Measurements from ENCODE around the gene MMEL1. TPM values are rescaled to one million over a fixed set of nuclear protein-coding genes. Genes with fewer than 3 reads are reported as not detected.
A peak's percentile ranks its signal among the peaks of the same experiment; 100 is the strongest.

The MMEL1 gene
- total and polyA plus RNA-seq, 7 experiments from 2014 or later = 2.0 to 20.5 (median 2.8) TPM

- intact Hi-C loops (cut with micrococcal nuclease) = no loop called here
- Mint-ChIP-seq H3K9me3 (peaks cover 0 to 4% (median 0%) of the 10 kb centered on the region in 11 donors), H3K27ac (no peak overlapping the region), H3K27me3 (peaks cover 0 to 9% (median 0%) of the 10 kb centered on the region in 5 donors), H3K4me3 (no peak overlapping the region), H3K36me3 (no peaks in the 10 kb centered on the region), H3K4me1 (no peaks in the 10 kb centered on the region)
- DNase-seq (peak in 1 of 9 donors; percentile 19), ATAC-seq (no peak)
- Histone ChIP-seq H3K36me3 (ENCODE audit: control insufficient read depth in 2 of 3, insufficient read depth in 3 of 3, low read length in 3 of 3) (no peaks in the 10 kb centered on the region), H3K27me3 (ENCODE audit: control insufficient read depth in 2 of 2, insufficient read depth in 2 of 2, low read length in 2 of 2) (no peaks in the 10 kb centered on the region), H3K27ac (ENCODE audit: low read depth, low read length) (no peak overlapping the region), H3K9me3 (ENCODE audit: control insufficient read depth in 2 of 3, low read length in 3 of 3) (no peaks in the 10 kb centered on the region), H3K4me1 (ENCODE audit: control insufficient read depth in 2 of 2, insufficient read depth in 2 of 2, low read length in 2 of 2) (no peaks in the 10 kb centered on the region), H3K4me3 (ENCODE audit: low read length) (no peak overlapping the region)
- ChIA-PET CTCF (no interaction called here), POLR2A (no interaction called here)
Measured at GRCh38 chr1:2606396-2606880, 26.4 kb downstream of the MMEL1 start.

GRCh38 chr1:2605509-2606395, 27.1 kb downstream of the MMEL1 start:
- H3K4me1 ChIP-seq (ENCODE audit: control insufficient read depth in 2 of 2, insufficient read depth in 2 of 2, low read length in 2 of 2) = no peaks in the 10 kb centered on the region
- peaks cover 0 to 14% (median 0%) of the 10 kb centered on the region in 5 donors for H3K27me3 Mint-ChIP-seq
- no peak for ATAC-seq
- H3K4me3 ChIP-seq (ENCODE audit: low read length) = no peak overlapping the region
- CTCF ChIA-PET = no interaction called here
- H3K27me3 ChIP-seq (ENCODE audit: control insufficient read depth in 2 of 2, insufficient read depth in 2 of 2, low read length in 2 of 2) = no peaks in the 10 kb centered on the region
- DNase-seq = no peak
- no peaks in the 10 kb centered on the region for H3K9me3 ChIP-seq (ENCODE audit: control insufficient read depth in 2 of 3, low read length in 3 of 3)
- H3K36me3 ChIP-seq (ENCODE audit: control insufficient read depth in 2 of 3, insufficient read depth in 3 of 3, low read length in 3 of 3) = no peaks in the 10 kb centered on the region
- H3K4me3 Mint-ChIP-seq = no peak overlapping the region
- no peaks in the 10 kb centered on the region for H3K36me3 Mint-ChIP-seq
- no peak overlapping the region for H3K27ac ChIP-seq (ENCODE audit: low read depth, low read length)
- intact Hi-C loops (cut with micrococcal nuclease) = no loop called here
- POLR2A ChIA-PET = no interaction called here
- H3K9me3 Mint-ChIP-seq = peaks cover 0 to 4% (median 0%) of the 10 kb centered on the region in 11 donors
- H3K27ac Mint-ChIP-seq = no peak overlapping the region
- no peaks in the 10 kb centered on the region for H3K4me1 Mint-ChIP-seq

GRCh38 chr1:2604844-2605508, 27.8 kb downstream of the MMEL1 start:
- H3K4me1 ChIP-seq (ENCODE audit: control insufficient read depth in 2 of 2, insufficient read depth in 2 of 2, low read length in 2 of 2) = no peaks in the 10 kb centered on the region
- H3K36me3 Mint-ChIP-seq = no peaks in the 10 kb centered on the region
- intact Hi-C loops (cut with micrococcal nuclease) = no loop called here
- H3K36me3 ChIP-seq (ENCODE audit: control insufficient read depth in 2 of 3, insufficient read depth in 3 of 3, low read length in 3 of 3) = no peaks in the 10 kb centered on the region
- peaks cover 0 to 4% (median 0%) of the 10 kb centered on the region in 11 donors for H3K9me3 Mint-ChIP-seq
- no peak overlapping the region for H3K27ac ChIP-seq (ENCODE audit: low read depth, low read length)
- H3K27me3 ChIP-seq (ENCODE audit: control insufficient read depth in 2 of 2, insufficient read depth in 2 of 2, low read length in 2 of 2) = no peaks in the 10 kb centered on the region
- no peaks in the 10 kb centered on the region for H3K9me3 ChIP-seq (ENCODE audit: control insufficient read depth in 2 of 3, low read length in 3 of 3)
- POLR2A ChIA-PET = no interaction called here
- H3K4me1 Mint-ChIP-seq = no peaks in the 10 kb centered on the region
- ATAC-seq (no peak), DNase-seq (no peak)
- CTCF ChIA-PET = no interaction called here
- H3K4me3 ChIP-seq (ENCODE audit: low read length) = no peak overlapping the region
- no peak overlapping the region for H3K27ac Mint-ChIP-seq
- no peak overlapping the region for H3K4me3 Mint-ChIP-seq
- H3K27me3 Mint-ChIP-seq = peaks cover 0 to 14% (median 0%) of the 10 kb centered on the region in 5 donors

DNA sequence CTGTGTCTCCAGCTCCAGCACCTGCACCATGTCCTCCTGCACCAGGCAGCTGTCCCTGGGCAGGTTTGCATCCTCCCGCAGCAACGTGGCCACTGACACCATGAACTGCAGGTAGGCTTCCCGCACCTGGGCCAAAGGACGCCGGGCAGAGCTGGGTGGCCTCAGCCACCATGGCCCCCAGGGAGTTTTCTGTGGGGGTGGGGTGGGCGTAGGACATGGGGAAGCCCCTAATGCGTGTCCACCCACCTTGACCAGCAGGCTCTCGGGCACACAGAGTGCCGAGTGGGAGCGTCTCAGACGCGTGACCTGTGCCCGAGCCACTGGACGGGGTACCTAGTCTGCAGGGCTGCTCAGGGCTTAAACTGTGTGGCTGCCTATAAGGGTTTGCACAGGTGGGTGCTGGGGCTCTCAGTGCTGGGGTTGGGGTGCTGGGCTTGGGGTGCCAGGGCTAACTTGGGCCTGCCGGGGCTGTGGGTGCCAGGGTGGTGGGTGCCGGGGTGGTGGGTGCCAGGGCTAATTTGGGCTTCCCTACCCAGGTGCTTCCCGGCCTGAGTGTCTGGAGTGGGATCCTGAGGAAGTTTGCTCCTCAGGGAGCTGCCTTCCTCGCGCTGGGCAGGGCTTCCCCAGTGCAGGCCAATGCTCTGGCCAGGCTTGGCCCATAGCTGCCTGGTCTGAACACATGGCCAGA, 28.5 kb downstream of the MMEL1 start:
- ChIA-PET CTCF (no interaction called here), POLR2A (no interaction called here)
- peaks cover 0 to 4% (median 0%) of the 10 kb centered on the region in 11 donors for H3K9me3 Mint-ChIP-seq

GRCh38 chr1:2603521-2604155, 29.2 kb downstream of the MMEL1 start:
- H3K36me3 Mint-ChIP-seq = peaks cover 0 to 2% (median 0%) of the 10 kb centered on the region in 5 donors
- ATAC-seq (no peak), DNase-seq (no peak)
- H3K27ac Mint-ChIP-seq = no peak overlapping the region
- no peak overlapping the region for H3K4me3 ChIP-seq (ENCODE audit: low read length)
- intact Hi-C loops (cut with micrococcal nuclease) = no loop called here
- H3K4me1 ChIP-seq (ENCODE audit: control insufficient read depth in 2 of 2, insufficient read depth in 2 of 2, low read length in 2 of 2) = no peaks in the 10 kb centered on the region
- no peaks in the 10 kb centered on the region for H3K9me3 ChIP-seq (ENCODE audit: control insufficient read depth in 2 of 3, low read length in 3 of 3)
- peaks cover 0 to 4% (median 1%) of the 10 kb centered on the region in 11 donors for H3K9me3 Mint-ChIP-seq
- H3K27me3 Mint-ChIP-seq = peaks cover 0 to 16% (median 0%) of the 10 kb centered on the region in 5 donors
- H3K27me3 ChIP-seq (ENCODE audit: control insufficient read depth in 2 of 2, insufficient read depth in 2 of 2, low read length in 2 of 2) = no peaks in the 10 kb centered on the region
- H3K36me3 ChIP-seq (ENCODE audit: control insufficient read depth in 2 of 3, insufficient read depth in 3 of 3, low read length in 3 of 3) = no peaks in the 10 kb centered on the region
- no peaks in the 10 kb centered on the region for H3K4me1 Mint-ChIP-seq
- H3K27ac ChIP-seq (ENCODE audit: low read depth, low read length) = no peak overlapping the region
- ChIA-PET CTCF (no interaction called here), POLR2A (no interaction called here)
- H3K4me3 Mint-ChIP-seq = no peak overlapping the region

More for the DNA sequence above, 28.5 kb downstream of the MMEL1 start:
- intact Hi-C loops (cut with micrococcal nuclease) = no loop called here
- H3K4me3 Mint-ChIP-seq = no peak overlapping the region
- Histone ChIP-seq H3K9me3 (ENCODE audit: control insufficient read depth in 2 of 3, low read length in 3 of 3) (no peaks in the 10 kb centered on the region), H3K27ac (ENCODE audit: low read depth, low read length) (no peak overlapping the region), H3K4me3 (ENCODE audit: low read length) (no peak overlapping the region), H3K4me1 (ENCODE audit: control insufficient read depth in 2 of 2, insufficient read depth in 2 of 2, low read length in 2 of 2) (no peaks in the 10 kb centered on the region), H3K36me3 (ENCODE audit: control insufficient read depth in 2 of 3, insufficient read depth in 3 of 3, low read length in 3 of 3) (no peaks in the 10 kb centered on the region), H3K27me3 (ENCODE audit: control insufficient read depth in 2 of 2, insufficient read depth in 2 of 2, low read length in 2 of 2) (no peaks in the 10 kb centered on the region)
- peaks cover 0 to 14% (median 0%) of the 10 kb centered on the region in 5 donors for H3K27me3 Mint-ChIP-seq
- DNase-seq = no peak
- no peaks in the 10 kb centered on the region for H3K36me3 Mint-ChIP-seq
- ATAC-seq = no peak
- H3K27ac Mint-ChIP-seq = no peak overlapping the region
- H3K4me1 Mint-ChIP-seq = no peaks in the 10 kb centered on the region

- DNase-seq = peak in 1 of 9 donors; percentile 21
- Histone ChIP-seq H3K27me3 (ENCODE audit: control insufficient read depth in 2 of 2, insufficient read depth in 2 of 2, low read length in 2 of 2) (no peaks in the 10 kb centered on the region), H3K27ac (ENCODE audit: low read depth, low read length) (no peak overlapping the region), H3K36me3 (ENCODE audit: control insufficient read depth in 2 of 3, insufficient read depth in 3 of 3, low read length in 3 of 3) (no peaks in the 10 kb centered on the region), H3K9me3 (ENCODE audit: control insufficient read depth in 2 of 3, low read length in 3 of 3) (no peaks in the 10 kb centered on the region), H3K4me3 (ENCODE audit: low read length) (no peak overlapping the region), H3K4me1 (ENCODE audit: control insufficient read depth in 2 of 2, insufficient read depth in 2 of 2, low read length in 2 of 2) (no peaks in the 10 kb centered on the region)
- ATAC-seq = no peak
- Mint-ChIP-seq H3K27ac (no peak overlapping the region), H3K36me3 (peaks cover 0 to 4% (median 0%) of the 10 kb centered on the region in 5 donors), H3K9me3 (peaks cover 0 to 9% (median 3%) of the 10 kb centered on the region in 11 donors), H3K4me3 (no peak overlapping the region), H3K4me1 (no peaks in the 10 kb centered on the region), H3K27me3 (peaks cover 0 to 19% (median 0%) of the 10 kb centered on the region in 5 donors)
- intact Hi-C loops (cut with micrococcal nuclease) = no loop called here
- ChIA-PET POLR2A (no interaction called here), CTCF (no interaction called here)
Measured at GRCh38 chr1:2602866-2603520, 29.8 kb downstream of the MMEL1 start.
